Stimulated activated naive B cell treated with anti-CD40 and anti-IgM and Interleukin-4, amounts not matched to agents 10 μg/mL and 1 μg/mL and 100 μg/mL, for 72 hours (primary cell): ENCODE data around the gene WWOX.

ENCODE experiments used
- ATAC-seq, 2 donors: fragments of 150-1000 bp; cut with Tn5 transposase; replicated peaks; 2 replicates each; pipeline ENCODE4 v1.10.0; 2021; ENCODE audit warnings: moderate library complexity in 1 of 2
- DNase-seq: peaks from one replicate; pipeline ENCODE4 v3.0.0; 2021
- H3K27ac Mint-ChIP-seq: one replicate; pipeline ENCODE4 v1.8.0; 2022; ENCODE audit warnings: mild to moderate bottlenecking, mixed read lengths
- H3K27me3 Mint-ChIP-seq, 2 donors: one replicate each; pipeline ENCODE4 v1.8.0; 2022; ENCODE audit warnings: mixed read lengths in 2 of 2
- H3K36me3 Mint-ChIP-seq, 2 donors: one replicate each; pipeline ENCODE4 v1.8.0; 2022; ENCODE audit warnings: mixed read lengths in 2 of 2, mild to moderate bottlenecking in 1 of 2
- H3K4me1 Mint-ChIP-seq, 2 donors: one replicate each; pipeline ENCODE4 v1.8.0; 2022; ENCODE audit warnings: mixed read lengths in 2 of 2, mild to moderate bottlenecking in 1 of 2
- H3K4me3 Mint-ChIP-seq, 2 donors: one replicate each; pipeline ENCODE4 v1.8.0; 2022; ENCODE audit warnings: mild to moderate bottlenecking in 2 of 2, mixed read lengths in 2 of 2, moderate library complexity in 1 of 2
- H3K9me3 Mint-ChIP-seq, 2 donors: one replicate each; pipeline ENCODE4 v1.8.0; 2022; ENCODE audit warnings: mixed read lengths in 2 of 2, mild to moderate bottlenecking in 1 of 2

Gene WWOX

DNA sequence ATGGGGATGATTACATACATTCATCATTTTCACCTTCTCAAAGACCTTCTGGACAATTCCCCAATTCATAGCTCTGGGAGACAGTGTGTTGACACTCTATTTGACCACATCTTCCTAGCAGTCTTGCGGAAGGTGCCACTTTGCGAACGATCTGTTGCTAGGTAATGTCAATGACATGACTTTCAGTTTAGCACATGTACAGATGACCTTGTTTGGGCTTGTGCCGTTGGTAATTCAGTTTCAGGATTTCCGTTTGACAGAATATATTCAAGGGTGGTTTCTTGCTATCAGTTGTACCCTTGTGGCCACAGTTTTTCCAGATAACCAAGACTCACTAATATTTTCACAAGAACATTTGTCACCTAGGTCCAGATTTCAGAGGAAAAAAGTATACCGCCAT is 478.2 kb downstream of the WWOX start:
- H3K4me3 Mint-ChIP-seq, result no peak overlapping the region
- DNase-seq, result no peak

GRCh38 chr16:78579020-78579419 is 479.6 kb downstream of the WWOX start:
- Mint-ChIP-seq H3K27ac (no peak overlapping the region), H3K27me3 (no peaks in the 10 kb centered on the region), H3K9me3 (peaks cover 0 to 3% of the 10 kb centered on the region in 2 donors), H3K36me3 (peaks cover 0 to 3% of the 10 kb centered on the region in 2 donors), H3K4me3 (no peak overlapping the region), H3K4me1 (peaks cover 6 to 7% of the 10 kb centered on the region in 2 donors)
- ATAC-seq, result no peak
- no peak for DNase-seq

More for the DNA sequence above, 478.2 kb downstream of the WWOX start:
- ATAC-seq, result no peak
- peaks cover 0 to 3% of the 10 kb centered on the region in 2 donors for H3K9me3 Mint-ChIP-seq
- H3K36me3 Mint-ChIP-seq, result peaks cover 0 to 3% of the 10 kb centered on the region in 2 donors
- H3K27ac Mint-ChIP-seq, result no peak overlapping the region
- peaks cover 6 to 7% of the 10 kb centered on the region in 2 donors for H3K4me1 Mint-ChIP-seq
- no peaks in the 10 kb centered on the region for H3K27me3 Mint-ChIP-seq

- Mint-ChIP-seq H3K27me3 (no peaks in the 10 kb centered on the region), H3K4me3 (no peak overlapping the region), H3K4me1 (peaks cover 4 to 7% of the 10 kb centered on the region in 2 donors), H3K36me3 (peaks cover 0 to 2% of the 10 kb centered on the region in 2 donors), H3K9me3 (no peaks in the 10 kb centered on the region), H3K27ac (no peak overlapping the region)
- ATAC-seq (no peak), DNase-seq (no peak)
Measured at GRCh38 chr16:78583441-78583840, 484.0 kb downstream of the WWOX start.

GRCh38 chr16:78584213-78584860 is 484.9 kb downstream of the WWOX start:
- peaks cover 0 to 2% of the 10 kb centered on the region in 2 donors for H3K36me3 Mint-ChIP-seq
- H3K27ac Mint-ChIP-seq, result no peak overlapping the region
- DNase-seq (no peak), ATAC-seq (no peak)
- no peak overlapping the region for H3K4me3 Mint-ChIP-seq
- H3K9me3 Mint-ChIP-seq, result no peaks in the 10 kb centered on the region
- no peaks in the 10 kb centered on the region for H3K27me3 Mint-ChIP-seq
- peaks cover under 1 to 3% of the 10 kb centered on the region in 2 donors for H3K4me1 Mint-ChIP-seq

- no peak overlapping the region for H3K4me3 Mint-ChIP-seq
Measured at GRCh38 chr16:78584991-78585390, 485.5 kb downstream of the WWOX start.

GRCh38 chr16:78589331-78589730 is 489.9 kb downstream of the WWOX start:
- Mint-ChIP-seq H3K36me3 (peaks cover 0 to 2% of the 10 kb centered on the region in 2 donors), H3K27me3 (no peaks in the 10 kb centered on the region), H3K27ac (no peak overlapping the region), H3K9me3 (no peaks in the 10 kb centered on the region), H3K4me1 (no peaks in the 10 kb centered on the region), H3K4me3 (no peak overlapping the region)
- DNase-seq (no peak), ATAC-seq (no peak)

More at GRCh38 chr16:78584991-78585390, 485.5 kb downstream of the WWOX start:
- Mint-ChIP-seq H3K4me1 (no peaks in the 10 kb centered on the region), H3K27ac (no peak overlapping the region), H3K27me3 (no peaks in the 10 kb centered on the region), H3K36me3 (peaks cover 0 to 2% of the 10 kb centered on the region in 2 donors), H3K9me3 (no peaks in the 10 kb centered on the region)
- ATAC-seq (no peak), DNase-seq (no peak)

DNA sequence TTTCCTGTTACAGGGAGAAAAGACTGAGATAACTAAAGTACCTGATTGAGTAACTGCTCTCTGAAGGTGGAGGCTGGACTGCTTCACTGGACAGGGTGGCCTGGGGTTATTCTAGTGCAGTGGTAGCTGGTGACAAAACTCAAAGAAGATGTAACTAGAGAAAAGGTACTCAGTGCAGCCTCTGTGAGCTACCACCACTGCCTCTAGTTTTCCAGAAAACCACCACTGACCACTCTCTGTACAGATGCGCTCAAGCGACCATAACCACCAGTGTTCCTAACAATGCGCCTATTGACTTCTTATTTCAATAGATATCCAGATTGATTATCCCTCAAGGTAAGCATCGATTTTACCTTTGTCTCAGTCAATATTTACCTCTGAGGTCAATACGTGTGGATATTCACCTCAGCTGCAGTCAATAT is 492.2 kb downstream of the WWOX start:
- Mint-ChIP-seq H3K27ac (no peak overlapping the region), H3K4me1 (no peaks in the 10 kb centered on the region), H3K4me3 (no peak overlapping the region), H3K9me3 (peaks cover 0 to 2% of the 10 kb centered on the region in 2 donors), H3K27me3 (no peaks in the 10 kb centered on the region), H3K36me3 (peaks cover 0 to 2% of the 10 kb centered on the region in 2 donors)
- no peak for ATAC-seq
- no peak for DNase-seq

DNA sequence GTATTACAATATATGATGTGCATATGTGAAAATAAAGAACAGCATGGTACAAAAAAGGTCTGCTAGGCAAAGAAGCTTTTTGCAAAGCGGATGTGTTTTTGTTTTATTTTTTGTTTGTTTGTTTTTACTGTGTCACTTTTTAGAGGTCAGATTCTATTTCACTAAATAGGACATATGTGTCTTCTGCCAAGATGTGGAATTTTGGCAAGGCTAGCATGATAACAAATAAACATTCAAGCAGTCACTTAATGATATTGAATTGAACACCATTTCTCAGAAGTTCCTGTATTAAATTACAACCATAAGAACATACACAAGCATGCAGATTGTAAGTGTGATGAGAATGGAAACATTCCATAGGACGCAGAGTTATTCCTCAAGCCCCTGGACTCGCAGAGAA is 492.7 kb downstream of the WWOX start:
- Mint-ChIP-seq H3K9me3 (peaks cover 0 to 2% of the 10 kb centered on the region in 2 donors), H3K4me1 (no peaks in the 10 kb centered on the region), H3K27me3 (no peaks in the 10 kb centered on the region), H3K27ac (no peak overlapping the region), H3K36me3 (peaks cover 0 to 2% of the 10 kb centered on the region in 2 donors), H3K4me3 (no peak overlapping the region)
- DNase-seq, result no peak
- no peak for ATAC-seq

DNA sequence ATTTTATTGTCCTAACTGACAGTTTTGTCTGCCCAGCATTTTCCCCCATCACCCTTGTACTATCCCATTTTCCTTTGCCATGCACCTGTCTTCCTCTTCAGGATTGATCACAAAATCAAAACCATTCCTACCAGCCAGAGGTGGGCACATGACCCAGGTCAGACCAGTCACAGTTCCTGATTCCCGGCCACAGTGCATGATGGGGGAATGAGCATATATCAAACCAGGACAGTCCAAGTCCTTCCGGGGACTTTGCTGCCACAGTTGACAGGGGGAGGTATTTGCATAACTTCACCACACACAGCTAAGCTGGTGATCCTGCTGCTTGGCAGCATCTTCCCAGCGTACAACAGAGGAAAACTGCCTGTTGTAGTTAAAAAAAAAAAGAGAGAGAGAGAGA is 493.9 kb downstream of the WWOX start:
- Mint-ChIP-seq H3K27me3 (no peaks in the 10 kb centered on the region), H3K4me3 (no peak overlapping the region), H3K9me3 (peaks cover 0 to 2% of the 10 kb centered on the region in 2 donors), H3K36me3 (no peaks in the 10 kb centered on the region), H3K4me1 (no peaks in the 10 kb centered on the region), H3K27ac (peak overlapping the region; percentile 38)
- DNase-seq (no peak), ATAC-seq (no peak)

DNA sequence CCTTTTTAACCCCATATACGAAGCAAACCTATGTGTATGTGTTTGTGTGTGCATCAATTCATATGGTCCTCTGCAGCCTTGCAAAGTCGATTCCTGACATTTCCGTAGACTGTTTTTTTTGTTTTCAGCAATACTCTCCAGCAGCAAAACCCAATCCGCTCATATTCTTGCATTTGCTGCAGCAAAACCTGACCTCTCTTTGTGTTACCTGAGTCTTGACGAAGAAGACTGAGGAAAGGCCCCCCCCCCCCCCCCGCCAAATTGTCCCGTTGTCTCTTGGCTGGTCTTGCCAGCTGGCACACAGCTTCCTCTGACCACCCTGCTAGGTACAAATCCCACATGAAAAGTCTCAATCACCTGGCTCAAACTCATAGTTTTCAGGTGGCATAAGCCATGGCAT is 494.7 kb downstream of the WWOX start:
- Mint-ChIP-seq H3K27me3 (no peaks in the 10 kb centered on the region), H3K27ac (no peak overlapping the region), H3K4me1 (no peaks in the 10 kb centered on the region), H3K36me3 (no peaks in the 10 kb centered on the region), H3K9me3 (peaks cover 0 to 2% of the 10 kb centered on the region in 2 donors), H3K4me3 (no peak overlapping the region)
- no peak for ATAC-seq
- no peak for DNase-seq

- H3K36me3 Mint-ChIP-seq, result no peaks in the 10 kb centered on the region
- DNase-seq, result no peak
- H3K27me3 Mint-ChIP-seq, result no peaks in the 10 kb centered on the region
- H3K9me3 Mint-ChIP-seq, result peaks cover 0 to 2% of the 10 kb centered on the region in 2 donors
- no peaks in the 10 kb centered on the region for H3K4me1 Mint-ChIP-seq
- no peak overlapping the region for H3K27ac Mint-ChIP-seq
- no peak for ATAC-seq
- no peak overlapping the region for H3K4me3 Mint-ChIP-seq
Measured at GRCh38 chr16:78596348-78596995, 497.0 kb downstream of the WWOX start.

GRCh38 chr16:78596996-78597422 is 497.6 kb downstream of the WWOX start:
- H3K4me3 Mint-ChIP-seq, result no peak overlapping the region
- H3K36me3 Mint-ChIP-seq, result no peaks in the 10 kb centered on the region
- no peak overlapping the region for H3K27ac Mint-ChIP-seq
- H3K4me1 Mint-ChIP-seq, result no peaks in the 10 kb centered on the region
- DNase-seq (no peak), ATAC-seq (no peak)
- H3K27me3 Mint-ChIP-seq, result no peaks in the 10 kb centered on the region
- peaks cover 0 to 2% of the 10 kb centered on the region in 2 donors for H3K9me3 Mint-ChIP-seq

DNA sequence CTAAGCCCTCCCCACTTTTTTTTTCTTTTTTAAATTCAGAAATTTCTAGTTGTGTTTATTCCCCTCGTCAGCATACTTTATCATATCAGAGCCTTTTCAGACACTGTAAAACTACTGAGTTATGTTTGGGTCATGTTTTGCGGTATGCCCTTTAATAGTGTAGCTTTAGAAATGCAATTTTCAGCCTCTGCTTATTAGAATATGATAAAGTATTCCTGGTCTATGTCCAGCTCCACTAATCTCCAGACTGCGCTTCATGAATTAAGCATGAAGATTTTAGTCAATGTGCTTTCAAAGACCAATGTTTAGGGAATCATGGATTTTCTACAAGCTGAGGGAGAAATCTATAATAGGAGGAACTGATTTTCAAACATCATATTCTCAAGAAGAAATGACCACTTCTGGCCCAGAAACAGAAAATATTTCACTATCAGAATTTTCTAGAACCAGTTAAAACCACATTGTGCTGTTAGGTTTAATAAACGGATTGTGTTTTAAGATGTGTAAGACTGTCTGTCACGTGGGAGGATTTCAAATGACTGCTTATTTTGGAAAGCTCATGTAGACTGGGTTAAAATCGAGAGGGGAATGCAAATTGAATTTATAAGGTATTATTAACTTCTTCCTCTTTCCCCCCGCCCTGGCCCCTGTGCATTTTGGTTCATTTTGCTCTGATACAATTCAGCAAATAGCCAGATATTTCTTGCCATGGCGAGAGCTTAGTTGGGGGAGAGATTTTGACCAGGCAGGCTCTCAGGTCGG is 498.5 kb downstream of the WWOX start:
- Mint-ChIP-seq H3K36me3 (no peaks in the 10 kb centered on the region), H3K4me3 (no peak overlapping the region), H3K27me3 (no peaks in the 10 kb centered on the region), H3K27ac (no peak overlapping the region), H3K4me1 (no peaks in the 10 kb centered on the region), H3K9me3 (peaks cover 0 to 2% of the 10 kb centered on the region in 2 donors)
- no peak for DNase-seq
- ATAC-seq, result no peak

DNA sequence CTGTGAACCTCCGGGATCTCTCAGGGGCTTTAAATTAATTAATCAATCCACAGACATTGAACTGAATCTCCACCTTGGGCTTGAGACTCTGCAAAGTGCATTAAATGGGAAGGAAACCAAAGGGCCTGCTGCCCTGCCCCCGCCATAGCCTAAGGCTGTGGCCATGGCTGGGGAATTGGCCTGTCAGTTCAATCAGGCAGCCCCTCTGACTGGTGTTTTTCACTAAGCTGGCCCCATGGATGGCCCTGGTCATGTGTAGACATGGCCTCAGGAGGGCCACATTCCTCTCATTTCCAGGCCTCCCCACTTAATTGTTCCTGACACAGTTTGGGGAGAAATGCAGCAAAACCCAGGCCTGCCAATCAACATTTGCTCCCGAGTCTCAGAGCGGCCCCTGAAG is 499.8 kb downstream of the WWOX start:
- H3K4me1 Mint-ChIP-seq, result no peaks in the 10 kb centered on the region
- peaks cover 0 to 2% of the 10 kb centered on the region in 2 donors for H3K9me3 Mint-ChIP-seq
- H3K27me3 Mint-ChIP-seq, result no peaks in the 10 kb centered on the region
- H3K4me3 Mint-ChIP-seq, result no peak overlapping the region
- no peak overlapping the region for H3K27ac Mint-ChIP-seq
- DNase-seq, result no peak
- no peaks in the 10 kb centered on the region for H3K36me3 Mint-ChIP-seq
- ATAC-seq, result no peak
